Mesendoderm (in vitro differentiated cells): Measurements from ENCODE around the gene BAZ2B.
A peak's percentile ranks its signal among the peaks of the same experiment; 100 is the strongest.
"Not testable (repeated sequence)": the region's sequence is repeated elsewhere in the genome, so short reads cannot be mapped to it uniquely, and the experiment has no call there.

ENCODE experiments used
- DNase-seq: peaks from one replicate; pipeline ENCODE4 v3.0.0; 2013
- H2AK5ac ChIP-seq: 2 replicates; pipeline ENCODE4 v1.6.1; 2013; ENCODE audit warnings: low read length, inconsistent platforms
- H2BK120ac ChIP-seq: 2 replicates; pipeline ENCODE4 v1.6.1; 2013; ENCODE audit warnings: low read depth, mild to moderate bottlenecking, low read length, moderate library complexity, mixed read lengths
- H2BK15ac ChIP-seq: replicated peaks from 2 replicates; pipeline ENCODE4 v1.6.1; 2013; ENCODE audit warnings: low read depth, mild to moderate bottlenecking, moderate library complexity
- H2BK5ac ChIP-seq: 2 replicates; pipeline ENCODE4 v1.6.1; 2013; ENCODE audit warnings: low read length, inconsistent platforms
- H3K18ac ChIP-seq: 2 replicates; pipeline ENCODE4 v1.6.1; 2013; ENCODE audit warnings: mild to moderate bottlenecking, low read length, mixed read lengths
- H3K23ac ChIP-seq: one replicate; pipeline ENCODE4 v1.6.1; 2013; ENCODE audit warnings: low read length
- H3K27ac ChIP-seq: 2 replicates; pipeline ENCODE4 v1.5.1; 2013; ENCODE audit warnings: low read depth, mild to moderate bottlenecking, inconsistent platforms, low read length, moderate library complexity
- H3K27me3 ChIP-seq: 2 replicates; pipeline ENCODE4 v1.6.1; 2013; ENCODE audit warnings: low read length, control low read depth, mild to moderate bottlenecking, inconsistent platforms; ENCODE audit not compliant: insufficient read depth, poor library complexity
- H3K36me3 ChIP-seq: 2 replicates; pipeline ENCODE4 v1.6.1; 2013; ENCODE audit warnings: low read length, inconsistent platforms; ENCODE audit not compliant: control insufficient read depth, insufficient read depth
- H3K4ac ChIP-seq: one replicate; pipeline ENCODE4 v1.6.1; 2013; ENCODE audit warnings: low read depth, mild to moderate bottlenecking, low read length, moderate library complexity
- H3K4me1 ChIP-seq: 2 replicates; pipeline ENCODE4 v1.6.1; 2013; ENCODE audit warnings: low read depth, low read length, inconsistent platforms; ENCODE audit not compliant: control insufficient read depth
- H3K4me2 ChIP-seq: 2 replicates; pipeline ENCODE4 v1.6.1; 2013; ENCODE audit warnings: low read length
- H3K4me3 ChIP-seq: 2 replicates; pipeline ENCODE4 v1.5.1; 2013; ENCODE audit warnings: mild to moderate bottlenecking, low read length
- H3K56ac ChIP-seq: one replicate; pipeline ENCODE4 v1.6.1; 2013; ENCODE audit warnings: low read length
- H3K79me1 ChIP-seq: 2 replicates; pipeline ENCODE4 v1.6.1; 2013; ENCODE audit warnings: low read length, inconsistent platforms
- H3K79me2 ChIP-seq: 2 replicates; pipeline ENCODE4 v1.6.1; 2013; ENCODE audit warnings: mild to moderate bottlenecking, low read length; ENCODE audit not compliant: control insufficient read depth, insufficient read depth
- H3K9ac ChIP-seq: 2 replicates; pipeline ENCODE4 v1.6.1; 2013; ENCODE audit warnings: low read length, inconsistent platforms
- H4K5ac ChIP-seq: one replicate; pipeline ENCODE4 v1.6.1; 2013; ENCODE audit warnings: low read length
- H4K8ac ChIP-seq: one replicate; pipeline ENCODE4 v1.6.1; 2013; ENCODE audit warnings: low read depth, mild to moderate bottlenecking, control low read depth, low read length, moderate library complexity
- WGBS: extraction: QIAGEN DNeasy Blood & Tissue Kit; methylation state at CpG from one replicate; pipeline ENCODE4 v1.1.7; 2013; ENCODE audit warnings: low lambda C conversion rate, missing lambda C conversion rate; ENCODE audit not compliant: insufficient coverage; ENCODE audit errors: extremely low coverage; 5-methylcytosine and 5-hydroxymethylcytosine counted together

BAZ2B gene

DNA sequence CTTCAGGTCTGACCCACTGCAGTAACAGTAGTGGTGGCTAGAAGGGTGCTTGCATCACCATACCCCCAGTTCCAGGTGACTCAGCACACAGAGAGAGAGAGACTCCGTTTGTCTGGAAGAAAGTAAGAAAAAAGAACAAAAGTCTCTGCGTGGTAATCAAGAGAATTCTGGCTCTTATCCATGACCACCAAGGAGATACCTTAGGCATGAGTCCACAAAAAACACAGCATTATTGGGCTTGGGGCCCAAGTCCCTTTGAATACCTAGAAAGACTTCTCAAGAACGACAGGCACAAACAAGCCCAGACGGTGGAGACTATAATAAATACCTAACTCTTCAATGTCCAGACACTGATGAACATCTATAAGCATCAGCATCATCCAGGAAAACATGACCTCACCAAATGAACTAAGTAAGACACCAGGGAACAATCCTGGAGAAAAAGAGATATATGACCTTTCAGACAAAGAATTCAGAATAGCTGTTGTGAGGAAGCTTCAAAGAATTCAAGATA lies 21.7 kb upstream of the BAZ2B start:
- no peak overlapping the region for H3K9ac ChIP-seq
- H2BK15ac ChIP-seq, result peak overlapping the region; percentile 5
- H3K4me1 ChIP-seq, result peaks cover 2% of the 10 kb centered on the region
- H3K4ac ChIP-seq, result no peak overlapping the region
- no peak overlapping the region for H3K23ac ChIP-seq
- H2BK120ac ChIP-seq, result no peak overlapping the region
- H2BK5ac ChIP-seq, result no peak overlapping the region
- no peak overlapping the region for H2AK5ac ChIP-seq
- no peaks in the 10 kb centered on the region for H3K79me2 ChIP-seq
- no peak overlapping the region for H3K56ac ChIP-seq
- H4K8ac ChIP-seq, result no peak overlapping the region
- no peak overlapping the region for H4K5ac ChIP-seq
- no peak overlapping the region for H3K4me2 ChIP-seq
- H3K79me1 ChIP-seq, result no peaks in the 10 kb centered on the region
- no peaks in the 10 kb centered on the region for H3K27me3 ChIP-seq
- no peak overlapping the region for H3K18ac ChIP-seq
- no peak overlapping the region for H3K27ac ChIP-seq
- no CpG with 5 or more reads among the region's 4 CpGs for WGBS
- peak; percentile 74 for DNase-seq
- H3K4me3 ChIP-seq, result no peak overlapping the region
- H3K36me3 ChIP-seq, result no peaks in the 10 kb centered on the region

- Histone ChIP-seq H3K56ac (no peak overlapping the region), H3K18ac (no peak overlapping the region), H2BK5ac (no peak overlapping the region), H3K79me1 (no peaks in the 10 kb centered on the region), H4K5ac (no peak overlapping the region), H3K79me2 (no peaks in the 10 kb centered on the region), H4K8ac (no peak overlapping the region), H3K4ac (no peak overlapping the region), H2BK120ac (no peak overlapping the region), H2AK5ac (no peak overlapping the region), H3K23ac (no peak overlapping the region), H3K4me2 (no peak overlapping the region), H3K36me3 (no peaks in the 10 kb centered on the region), H3K27me3 (no peaks in the 10 kb centered on the region), H3K4me3 (no peak overlapping the region), H3K27ac (no peak overlapping the region), H2BK15ac (no peak overlapping the region), H3K4me1 (peaks cover 2% of the 10 kb centered on the region), H3K9ac (no peak overlapping the region)
- DNase-seq, result no peak
- no CpG with 5 or more reads among the region's 3 CpGs for WGBS
Observed at GRCh38 chr2:159637240-159637639, 20.9 kb upstream of the BAZ2B start.

DNA sequence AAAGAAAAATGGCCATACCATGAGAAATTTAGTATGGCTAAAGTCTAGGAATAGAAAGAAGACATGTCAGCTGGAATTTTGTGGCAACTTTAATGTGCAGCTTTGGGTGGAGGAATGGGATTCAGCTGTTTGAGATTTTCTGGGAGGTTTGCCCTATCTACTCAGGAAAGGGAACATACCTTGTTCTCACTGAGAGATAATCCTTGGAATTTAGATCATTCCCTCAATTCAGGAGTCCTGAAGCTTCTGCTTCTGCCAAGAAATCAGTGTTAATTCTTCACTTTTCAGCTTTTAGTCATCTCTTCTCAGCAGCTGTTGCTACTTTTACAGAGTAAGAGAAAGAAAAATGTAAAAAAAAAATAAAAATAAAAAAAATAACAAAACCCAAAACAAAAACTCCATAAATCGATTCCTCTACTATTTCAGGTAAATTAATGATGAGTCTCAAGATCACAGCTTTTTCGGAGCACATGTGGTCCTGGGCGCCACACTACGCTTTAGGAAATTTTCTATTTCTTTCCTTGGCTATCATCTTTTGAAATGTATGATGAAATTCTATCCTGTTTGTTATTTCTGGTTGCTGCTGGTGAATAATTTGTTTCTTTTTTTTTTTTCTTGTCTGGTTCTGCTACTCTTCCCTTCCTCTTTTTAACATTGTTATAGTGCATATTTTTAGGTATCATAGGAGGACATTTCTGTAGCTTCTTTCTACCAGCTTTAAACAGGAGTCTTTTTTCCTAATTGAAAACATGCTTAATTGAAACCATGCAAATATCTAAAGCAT lies 18.9 kb upstream of the BAZ2B start:
- no peak overlapping the region for H3K18ac ChIP-seq
- no CpG with 5 or more reads among the region's 4 CpGs for WGBS
- H3K79me1 ChIP-seq, result no peaks in the 10 kb centered on the region
- H3K9ac ChIP-seq, result no peak overlapping the region
- H2AK5ac ChIP-seq, result no peak overlapping the region
- H3K79me2 ChIP-seq, result no peaks in the 10 kb centered on the region
- H3K4me3 ChIP-seq, result no peak overlapping the region
- no peak overlapping the region for H3K4ac ChIP-seq
- H3K4me1 ChIP-seq, result peaks cover 2% of the 10 kb centered on the region
- no peak overlapping the region for H3K4me2 ChIP-seq
- no peak overlapping the region for H3K56ac ChIP-seq
- no peak overlapping the region for H4K5ac ChIP-seq
- H3K23ac ChIP-seq, result no peak overlapping the region
- no peak overlapping the region for H4K8ac ChIP-seq
- no peak overlapping the region for H3K27ac ChIP-seq
- H3K36me3 ChIP-seq, result no peaks in the 10 kb centered on the region
- peak; percentile 50 for DNase-seq
- no peak overlapping the region for H2BK15ac ChIP-seq
- no peak overlapping the region for H2BK120ac ChIP-seq
- no peaks in the 10 kb centered on the region for H3K27me3 ChIP-seq
- no peak overlapping the region for H2BK5ac ChIP-seq

DNA sequence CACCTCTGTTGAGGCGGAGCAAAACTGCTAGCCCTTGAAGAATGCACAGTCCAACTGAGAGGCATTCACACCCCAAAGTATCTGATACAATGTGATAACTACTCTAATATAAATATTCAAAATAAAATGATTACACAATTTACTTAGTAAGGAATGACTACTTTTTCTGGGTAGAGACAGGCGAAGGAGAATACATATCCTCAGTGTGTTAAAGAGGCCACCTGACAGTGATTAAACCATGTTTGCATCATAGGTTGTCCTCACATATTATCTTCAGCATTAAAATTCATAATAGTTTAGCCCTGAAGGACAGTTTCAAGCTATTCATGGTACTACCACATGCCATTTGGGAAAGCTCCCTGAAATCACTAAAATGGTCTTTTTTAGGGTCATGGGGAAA lies 16.9 kb upstream of the BAZ2B start:
- Histone ChIP-seq H3K4me1 (peaks cover 2% of the 10 kb centered on the region), H3K27ac (no peak overlapping the region), H3K36me3 (no peaks in the 10 kb centered on the region), H2AK5ac (no peak overlapping the region), H2BK15ac (no peak overlapping the region), H3K23ac (no peak overlapping the region), H4K5ac (no peak overlapping the region), H3K79me2 (no peaks in the 10 kb centered on the region), H3K79me1 (no peaks in the 10 kb centered on the region), H2BK5ac (no peak overlapping the region), H2BK120ac (no peak overlapping the region), H3K56ac (no peak overlapping the region), H3K4me3 (no peak overlapping the region), H3K9ac (no peak overlapping the region), H4K8ac (no peak overlapping the region), H3K4me2 (no peak overlapping the region), H3K4ac (no peak overlapping the region), H3K27me3 (no peaks in the 10 kb centered on the region), H3K18ac (no peak overlapping the region)
- no CpG with 5 or more reads among the region's 2 CpGs for WGBS
- no peak for DNase-seq

GRCh38 chr2:159625628-159626027 lies 9.3 kb upstream of the BAZ2B start:
- H3K36me3 ChIP-seq, H2BK120ac ChIP-seq, H2BK15ac ChIP-seq, H3K9ac ChIP-seq, H3K27ac ChIP-seq, H3K56ac ChIP-seq, H3K23ac ChIP-seq, H2BK5ac ChIP-seq, H3K79me1 ChIP-seq, H3K4me3 ChIP-seq, H4K5ac ChIP-seq, H2AK5ac ChIP-seq, H3K4me1 ChIP-seq, H3K79me2 ChIP-seq, H3K4ac ChIP-seq, DNase-seq, H3K4me2 ChIP-seq, H3K18ac ChIP-seq, H4K8ac ChIP-seq, H3K27me3 ChIP-seq: not testable (repeated sequence)
- no CpG with 5 or more reads among the region's 2 CpGs for WGBS

GRCh38 chr2:159623436-159623835 lies 7.1 kb upstream of the BAZ2B start:
- no peak overlapping the region for H4K5ac ChIP-seq
- H2BK120ac ChIP-seq, result no peak overlapping the region
- H4K8ac ChIP-seq, result no peak overlapping the region
- H3K27ac ChIP-seq, result no peak overlapping the region
- H3K56ac ChIP-seq, result no peak overlapping the region
- H3K36me3 ChIP-seq, result no peaks in the 10 kb centered on the region
- WGBS, result no CpG with 5 or more reads among the region's 1 CpG
- DNase-seq, result no peak
- no peak overlapping the region for H3K9ac ChIP-seq
- H2AK5ac ChIP-seq, result no peak overlapping the region
- no peak overlapping the region for H3K4ac ChIP-seq
- no peaks in the 10 kb centered on the region for H3K27me3 ChIP-seq
- no peak overlapping the region for H2BK15ac ChIP-seq
- no peaks in the 10 kb centered on the region for H3K4me1 ChIP-seq
- H3K18ac ChIP-seq, result no peak overlapping the region
- no peak overlapping the region for H3K4me3 ChIP-seq
- H2BK5ac ChIP-seq, result no peak overlapping the region
- no peak overlapping the region for H3K23ac ChIP-seq
- no peaks in the 10 kb centered on the region for H3K79me2 ChIP-seq
- H3K79me1 ChIP-seq, result no peaks in the 10 kb centered on the region
- no peak overlapping the region for H3K4me2 ChIP-seq
